Kidney (tissue), 14 donors: ENCODE measurements around the gene SAV1. TPM values are rescaled to one million over a fixed set of nuclear protein-coding genes. Genes with fewer than 3 reads are reported as not detected.

Source experiments
- DNase-seq, 5 donors: peaks; one replicate each; pipeline ENCODE4 v3.0.0-alpha.2; 2013 to 2020
- FAIRE-seq: peaks from 2 replicates; lab custom pipeline; 2012; peaks lifted over from hg19 to GRCh38; lab: Jason Lieb, UNC
- H3K27ac ChIP-seq, 2 donors: one replicate each; pipeline ENCODE4 v1.7.0; 2013; ENCODE audit warnings: low read depth in 2 of 2, low read length in 2 of 2, inconsistent platforms in 1 of 2
- H3K27me3 ChIP-seq: one replicate; pipeline ENCODE4 v1.7.1; 2013; ENCODE audit warnings: low read length, inconsistent platforms; ENCODE audit not compliant: control insufficient read depth, insufficient read depth
- H3K36me3 ChIP-seq, 3 donors: one replicate each; pipeline versions ENCODE4 v1.7.0 to v1.7.1; 2013; ENCODE audit warnings: low read length in 3 of 3, control low read depth in 1 of 3, inconsistent platforms in 1 of 3; ENCODE audit not compliant: insufficient read depth in 3 of 3, control insufficient read depth in 2 of 3
- H3K4me1 ChIP-seq, 3 donors: one replicate each; pipeline versions ENCODE4 v1.7.0 to v1.7.1; 2013; ENCODE audit warnings: low read length in 3 of 3, inconsistent platforms in 1 of 3, low read depth in 1 of 3; ENCODE audit not compliant: control insufficient read depth in 2 of 3, insufficient read depth in 2 of 3
- H3K4me3 ChIP-seq, 3 donors: one replicate each; pipeline versions ENCODE4 v1.7.0 to v1.8.1; 2013; ENCODE audit warnings: low read length in 3 of 3, control low read depth in 1 of 3, inconsistent platforms in 1 of 3
- H3K9ac ChIP-seq, 3 donors: one replicate each; pipeline versions ENCODE4 v1.7.0 to v1.7.1; 2013; ENCODE audit warnings: low read length in 3 of 3, control low read depth in 1 of 3, inconsistent platforms in 1 of 3
- H3K9me3 ChIP-seq, 3 donors: one replicate each; pipeline versions ENCODE4 v1.7.0 to v1.7.1; 2013; ENCODE audit warnings: low read length in 3 of 3, control low read depth in 1 of 3, inconsistent platforms in 1 of 3; ENCODE audit not compliant: control insufficient read depth in 2 of 3, insufficient read depth in 1 of 3
- CTCF ChIP-seq: IDR thresholded peaks from 3 replicates; pipeline ENCODE4 v1.5.1; 2012; ENCODE audit warnings: mild to moderate bottlenecking, moderate library complexity, borderline replicate concordance; ENCODE audit not compliant: insufficient read depth; ENCODE audit errors: extremely low read depth
- intact Hi-C: fragments of 100-400 bp; cut with DNase I; formaldehyde crosslinking; loops from one replicate; pipeline ENCODE4 v1.11.1; 2022
- polyA plus RNA-seq: library from polyadenylated mRNA; stranded (reverse); fragments of 350-450 nt; fragmentation: Illumina TruSeq; extraction: RNeasy Lipid Tissue Mini Kit (QIAGEN cat#74804); gene quantifications from one replicate; pipeline ENCODE4 v1.2.3, GENCODE V29; 2014; ENCODE audit warnings: low read depth, low replicate concordance; ENCODE audit not compliant: insufficient read depth
- total RNA-seq: library from RNA; stranded (reverse); fragmentation: NEBNext Ultra II Directional; extraction: Animal tissue kit (Norgen Biotek cat#: 25700); gene quantifications from one replicate; pipeline ENCODE4 v1.2.1, GENCODE V29; 2021
- donor health status: control.
- donor health status: control.
- donor health status: control.
- donor health status: control.
- donor health status: control.
- donor health status: DM: yes; HTN: yes; CAD: no.
- donor health status: Normal renal cell carcinoma (clear cell type).

Gene SAV1
- total and polyA plus RNA-seq, 2 donors from 2014 or later: 18.5 to 36.9 TPM

- no peak for TF ChIP-seq CTCF
- Histone ChIP-seq H3K36me3 (no peaks in the 10 kb centered on the region), H3K4me3 (no peak overlapping the region), H3K9me3 (no peaks in the 10 kb centered on the region), H3K27ac (no peak overlapping the region), H3K9ac (no peak overlapping the region), H3K4me1 (no peaks in the 10 kb centered on the region), H3K27me3 (no peaks in the 10 kb centered on the region)
- intact Hi-C loops: no loop called here
- no peak for DNase-seq
- FAIRE-seq: no peak
These were observed 42.9 kb upstream of the SAV1 start for GRCh38 chr14:50711043-50711442.

GRCh38 chr14:50705026-50705593 is 37.0 kb upstream of the SAV1 start:
- Histone ChIP-seq H3K4me1 (no peaks in the 10 kb centered on the region), H3K36me3 (no peaks in the 10 kb centered on the region), H3K27me3 (no peaks in the 10 kb centered on the region), H3K9ac (no peak overlapping the region), H3K27ac (no peak overlapping the region), H3K4me3 (no peak overlapping the region), H3K9me3 (no peaks in the 10 kb centered on the region)
- DNase-seq (no peak), FAIRE-seq (no peak)
- no peak for TF ChIP-seq CTCF
- intact Hi-C loops: no loop called here

DNA sequence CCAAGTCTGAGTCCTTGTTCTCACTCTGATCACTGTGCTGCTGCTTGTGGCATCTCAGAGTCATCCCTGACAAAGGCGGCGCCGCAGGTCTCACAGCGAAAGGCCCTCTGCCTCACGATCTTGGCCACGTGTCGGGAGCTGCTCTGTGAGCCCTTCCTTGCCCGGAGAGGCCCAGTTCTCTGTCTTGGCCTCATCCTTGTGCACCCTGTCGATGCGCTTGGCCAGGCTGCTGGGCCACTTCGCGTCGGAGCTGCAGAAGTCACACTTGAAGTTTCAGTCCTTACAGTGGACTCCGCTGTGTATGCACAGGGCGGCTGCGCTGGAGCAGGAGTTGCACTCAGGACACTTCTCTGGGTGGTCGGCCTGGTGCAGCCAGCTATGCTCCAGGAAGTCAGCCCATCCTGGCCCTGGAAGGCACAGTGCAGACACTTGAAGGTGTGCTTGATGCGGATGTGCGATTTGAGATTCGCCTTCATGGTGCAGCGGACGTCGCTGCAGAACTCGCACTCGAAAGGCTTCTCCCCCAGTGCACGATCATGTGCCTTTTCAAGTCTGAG is 36.4 kb upstream of the SAV1 start:
- Histone ChIP-seq H3K9ac (no peak overlapping the region), H3K4me1 (no peaks in the 10 kb centered on the region), H3K36me3 (no peaks in the 10 kb centered on the region), H3K4me3 (no peak overlapping the region), H3K27me3 (no peaks in the 10 kb centered on the region), H3K27ac (no peak overlapping the region), H3K9me3 (no peaks in the 10 kb centered on the region)
- FAIRE-seq: no peak
- intact Hi-C loops: no loop called here
- DNase-seq: peak in 1 of 5 donors; percentile 65
- no peak for TF ChIP-seq CTCF
